Activated effector memory CD4-positive, alpha-beta T cell treated with Interleukin-2 at 50 U/mL for 16 hours (primary cell): Measurements from ENCODE around the gene KCP.
"Not testable (repeated sequence)": the region's sequence is repeated elsewhere in the genome, so short reads cannot be mapped to it uniquely, and the experiment has no call there.

Source experiments
- DNase-seq: peaks from one replicate; pipeline ENCODE4 v3.0.0-alpha.2; 2020

The KCP gene

DNA sequence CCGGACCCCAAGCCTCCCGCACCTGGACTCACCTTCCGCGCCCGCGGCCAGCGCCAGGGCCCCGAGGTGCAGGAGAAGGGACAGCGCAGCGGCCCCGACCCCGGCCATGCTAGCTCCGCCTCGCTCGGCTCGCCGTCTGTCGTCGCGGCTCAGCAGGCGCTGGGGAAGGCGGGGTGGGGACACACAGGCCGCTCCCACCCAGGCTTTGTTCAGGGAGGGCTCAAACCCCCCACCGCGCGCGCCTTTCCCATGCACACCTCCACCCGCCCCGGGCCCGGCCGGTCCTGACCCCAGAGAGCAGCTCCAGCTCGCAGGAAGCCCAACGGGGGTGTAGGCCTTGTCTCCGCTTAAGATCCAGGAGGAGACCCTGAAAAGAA is at the start of gene KCP:
TSS of gene KCP (minus strand) at position 141 of the 377 bp plus-strand sequence. CDS start at position 108, 33 bp downstream.
- DNase-seq, result no peak

GRCh38 chr7:128959296-128959695 is 48.8 kb upstream of the KCP start:
- DNase-seq, result no peak

DNA sequence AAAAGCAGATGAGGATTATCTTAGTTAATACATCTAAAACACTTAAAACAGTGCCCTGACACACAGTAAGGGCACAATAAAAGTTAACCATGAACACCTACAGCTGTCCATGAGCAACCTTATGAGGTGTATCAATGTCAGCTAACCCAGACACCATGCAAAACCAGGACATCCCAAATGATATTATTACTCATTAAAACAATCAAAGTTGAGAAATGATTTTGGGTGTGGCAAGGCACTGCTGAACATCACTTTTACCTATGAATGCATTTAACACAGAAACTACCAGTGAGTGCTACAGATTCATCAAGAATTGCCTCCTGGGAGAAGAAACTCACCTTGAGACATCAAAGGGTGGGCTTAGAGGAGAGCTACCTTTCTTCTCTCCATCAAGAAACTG is 45.5 kb upstream of the KCP start:
- no peak for DNase-seq

DNA sequence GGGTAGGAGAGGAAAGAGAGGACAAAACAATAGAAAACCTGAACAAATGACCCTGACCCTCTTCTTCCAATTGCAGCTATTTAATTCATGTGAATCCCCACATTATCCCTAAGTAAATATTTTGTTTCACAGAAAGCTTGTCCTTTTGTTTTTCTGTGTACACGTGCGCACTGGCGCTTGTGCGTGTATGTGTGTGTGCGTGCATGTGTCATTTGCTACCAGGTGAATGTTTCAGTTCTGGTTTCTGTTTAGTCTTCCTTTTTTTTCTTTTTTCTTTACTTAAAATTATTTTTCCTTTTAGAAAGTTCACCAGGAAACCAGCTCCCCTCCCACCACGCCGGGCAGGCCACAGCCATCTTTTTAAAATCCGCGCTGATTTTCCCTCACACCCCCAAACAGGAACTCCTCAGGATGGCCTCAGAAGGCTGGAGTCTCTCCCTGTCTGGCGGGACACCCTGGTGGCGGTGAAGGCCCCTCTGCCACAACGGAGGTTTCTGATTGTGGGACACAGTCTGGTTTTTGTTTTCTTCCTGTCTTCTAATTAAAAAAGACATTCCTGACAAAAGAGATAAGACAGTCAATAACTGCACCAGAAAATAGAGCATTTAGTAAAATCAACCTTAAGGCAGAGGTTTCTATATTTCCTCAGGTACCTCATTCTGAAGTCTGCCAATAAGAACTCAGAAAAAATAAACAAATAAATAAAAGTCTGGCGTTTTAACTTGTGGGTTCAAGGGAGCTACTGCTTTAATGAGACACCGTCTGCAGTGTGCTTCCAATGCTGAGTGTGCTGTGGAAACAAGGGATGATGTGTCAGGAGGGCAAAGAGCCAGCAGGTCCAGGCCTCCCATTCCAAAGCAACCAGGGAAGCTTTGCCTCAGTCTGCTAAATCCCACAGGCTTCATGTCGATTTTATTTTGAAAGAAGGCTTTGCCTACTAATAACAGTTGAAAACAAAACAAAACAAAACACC is 44.6 kb upstream of the KCP start:
- DNase-seq, result no peak

DNA sequence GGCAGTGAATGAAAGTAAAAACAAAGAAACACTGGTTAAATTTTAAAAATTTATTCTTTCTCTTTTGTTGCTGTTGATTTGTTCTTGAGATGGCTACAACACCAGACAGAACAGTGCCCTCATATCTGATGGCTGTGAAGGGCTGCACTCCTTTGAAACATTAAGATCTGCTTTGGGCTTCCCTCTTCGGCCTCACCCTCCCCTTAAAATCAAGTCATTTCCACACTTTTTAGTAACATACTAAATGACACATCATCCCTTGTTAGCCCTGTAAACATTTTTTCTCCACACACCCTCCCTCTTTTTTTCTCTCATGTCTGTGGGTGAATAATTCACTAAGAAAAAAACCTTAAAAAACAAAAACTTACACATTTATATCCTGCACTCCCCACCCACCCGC is 43.6 kb upstream of the KCP start:
- DNase-seq, result no peak

GRCh38 chr7:128951296-128951695 is 40.8 kb upstream of the KCP start:
- DNase-seq, result no peak

DNA sequence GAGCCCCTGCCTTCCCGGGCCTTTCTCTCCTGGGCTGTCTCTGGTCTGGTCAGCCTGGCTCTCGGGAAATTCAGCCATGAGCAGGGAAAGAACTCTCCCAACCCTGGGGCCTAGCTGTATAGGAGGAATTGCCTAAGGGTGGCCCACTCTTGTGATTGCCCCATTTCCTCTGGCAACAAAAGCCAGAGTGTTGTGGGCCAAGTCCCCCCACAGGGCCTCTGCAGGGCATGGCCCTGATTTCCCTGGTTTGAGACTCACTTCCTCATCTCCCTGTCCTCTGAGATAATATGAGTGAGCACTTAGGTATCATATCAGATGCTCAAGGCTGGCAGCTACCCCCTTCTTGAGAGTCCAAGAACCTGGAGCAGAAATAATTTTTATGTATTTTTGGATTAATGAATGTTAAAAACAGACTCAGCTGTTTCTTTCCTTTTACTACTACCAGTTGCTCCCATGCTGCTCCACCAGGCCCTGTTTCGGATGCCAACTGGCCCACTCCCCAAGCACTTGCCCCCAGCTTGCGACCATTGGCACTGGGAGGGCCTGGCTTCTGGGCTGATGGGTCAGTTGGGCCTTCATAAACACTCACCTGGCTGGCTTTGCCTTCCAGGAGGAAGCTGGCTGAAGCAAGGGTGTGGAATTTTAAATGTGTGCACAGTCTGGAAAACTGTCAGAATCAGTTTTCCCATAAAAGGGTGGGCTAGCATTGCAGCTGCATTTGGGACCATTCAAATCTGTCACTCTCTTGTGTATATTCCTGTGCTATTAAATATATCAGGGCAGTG is 38.7 kb upstream of the KCP start:
- no peak for DNase-seq

DNA sequence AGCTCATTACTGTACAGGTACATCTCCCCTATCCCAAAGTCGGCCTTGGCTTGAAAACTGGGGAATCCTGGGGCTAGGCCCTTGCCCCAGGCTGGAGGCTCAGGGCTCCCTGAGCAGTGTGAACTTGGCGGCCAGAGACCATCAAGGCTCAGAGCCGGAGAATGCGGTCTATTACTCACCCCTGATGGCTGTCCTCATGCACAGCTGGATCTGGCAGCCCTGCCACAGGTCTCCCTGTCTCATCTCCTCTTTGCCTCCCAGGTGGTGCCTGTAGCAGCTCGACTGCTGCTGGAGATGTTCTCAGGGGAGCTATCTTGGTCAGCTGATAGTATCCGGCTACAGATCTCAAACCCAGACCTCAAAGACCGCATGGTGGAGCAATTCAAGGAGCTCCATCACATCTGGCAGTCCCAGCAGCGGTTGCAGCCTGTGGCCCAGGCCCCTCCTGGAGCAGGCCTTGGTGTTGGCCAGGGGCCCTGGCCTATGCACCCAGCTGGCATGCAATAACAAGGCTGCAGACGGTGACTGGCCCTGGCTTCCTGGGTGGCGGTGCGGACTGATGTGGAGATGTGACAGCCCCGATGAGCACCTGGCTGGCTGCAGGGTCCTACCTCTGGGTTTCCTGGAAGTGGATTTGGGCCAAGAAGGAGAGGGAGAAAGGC is 37.9 kb upstream of the KCP start:
- DNase-seq, result no peak

- no peak for DNase-seq
Observed at GRCh38 chr7:128947854-128948253, 37.3 kb upstream of the KCP start.

DNA sequence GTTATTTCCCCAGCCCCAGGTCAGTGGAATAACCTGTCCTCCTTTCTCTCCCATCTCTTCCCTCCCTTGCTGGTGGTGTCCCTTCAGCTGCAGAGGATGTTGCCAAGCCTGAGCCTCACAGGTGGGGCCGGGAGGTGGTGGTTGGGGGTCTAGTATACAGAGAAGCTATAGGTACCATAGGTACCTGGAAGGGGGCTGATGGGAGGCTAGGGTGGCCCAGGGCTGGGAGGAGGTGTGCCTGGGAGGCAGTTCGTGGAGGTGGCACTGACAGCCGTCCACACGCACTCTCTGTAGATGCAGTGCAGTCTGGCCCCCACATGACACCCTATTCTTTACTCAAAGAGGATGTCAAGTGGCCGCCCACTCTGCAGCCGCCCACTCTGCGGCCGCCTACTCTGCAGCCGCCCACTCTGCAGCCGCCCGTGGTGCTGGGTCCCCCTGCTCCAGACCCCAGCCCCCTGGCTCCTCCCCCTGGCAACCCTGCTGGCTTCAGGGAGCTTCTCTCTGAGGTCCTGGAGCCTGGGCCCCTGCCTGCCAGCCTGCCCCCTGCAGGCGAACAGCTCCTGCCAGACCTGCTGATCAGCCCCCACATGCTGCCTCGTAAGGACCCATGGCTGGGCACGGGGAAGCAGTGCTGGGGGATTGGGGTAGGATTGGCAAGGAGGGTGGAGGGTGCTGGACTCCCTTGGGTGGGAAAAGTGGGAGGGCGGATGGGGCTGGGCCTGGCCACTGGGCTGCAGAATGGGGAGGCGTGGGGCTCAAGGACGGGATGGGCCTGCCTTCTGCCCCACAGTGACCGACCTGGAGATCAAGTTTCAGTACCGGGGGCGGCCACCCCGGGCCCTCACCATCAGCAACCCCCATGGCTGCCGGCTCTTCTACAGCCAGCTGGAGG is 36.7 kb upstream of the KCP start:
- no peak for DNase-seq

DNA sequence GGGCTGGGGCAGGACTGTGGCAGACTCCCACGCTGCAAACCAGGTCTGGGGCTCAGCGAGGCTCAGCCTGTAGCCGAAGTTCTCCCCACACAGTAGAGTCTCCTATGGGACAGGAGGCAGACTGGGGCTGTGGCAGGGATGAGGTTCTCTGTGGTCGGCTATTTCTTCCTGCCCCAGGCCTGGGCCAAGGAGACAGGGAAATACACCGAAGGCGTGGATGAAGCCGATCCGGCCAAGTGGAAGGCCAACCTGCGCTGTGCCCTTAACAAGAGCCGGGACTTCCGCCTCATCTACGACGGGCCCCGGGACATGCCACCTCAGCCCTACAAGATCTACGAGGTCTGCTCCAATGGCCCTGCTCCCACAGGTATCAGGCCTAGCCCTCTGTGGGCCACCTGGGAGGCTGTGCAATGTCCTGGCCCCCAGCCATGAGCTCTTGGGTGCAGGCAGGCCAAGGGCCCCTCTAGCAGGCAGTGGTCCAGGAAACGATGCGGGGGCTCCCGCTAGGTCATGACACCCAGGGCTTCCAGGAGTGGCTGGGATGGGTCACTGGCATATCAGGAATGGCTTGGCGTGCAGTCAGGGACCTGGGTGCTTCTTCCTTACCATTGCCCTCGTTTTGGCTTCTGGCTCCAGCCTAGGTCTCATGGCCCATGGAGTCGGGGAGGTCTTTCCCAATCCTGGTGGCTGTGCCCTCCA is 35.3 kb upstream of the KCP start:
- DNase-seq, result no peak

- DNase-seq, result no peak
Observed at GRCh38 chr7:128944487-128945236, 34.2 kb upstream of the KCP start.

DNA sequence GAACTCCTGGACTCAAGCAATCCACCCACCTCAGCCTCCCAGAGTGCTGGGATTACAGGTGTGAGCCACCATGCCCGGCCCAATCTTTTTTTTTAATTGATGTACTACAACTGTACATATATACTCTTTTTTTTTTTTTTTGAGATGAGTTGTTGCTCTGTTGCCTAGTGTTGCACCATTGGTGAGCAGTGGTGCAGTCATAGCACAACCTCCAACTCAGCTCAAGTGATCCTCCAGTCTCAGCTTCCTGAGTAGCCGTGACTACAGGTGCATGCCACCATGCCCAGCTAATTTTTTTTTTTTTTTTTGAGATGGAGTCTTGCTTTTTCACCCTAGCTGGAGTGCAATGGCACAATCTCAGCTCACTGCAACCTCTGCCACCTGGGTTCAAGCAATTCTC is 32.7 kb upstream of the KCP start:
- not testable (repeated sequence) for DNase-seq

- DNase-seq, result no peak
Observed at GRCh38 chr7:128941946-128942526, 31.5 kb upstream of the KCP start.

GRCh38 chr7:128941323-128941890 is 30.9 kb upstream of the KCP start:
- DNase-seq, result no peak

GRCh38 chr7:128940494-128941322 is 30.2 kb upstream of the KCP start:
- no peak for DNase-seq

- DNase-seq, result no peak
Observed at GRCh38 chr7:128939861-128940410, 29.4 kb upstream of the KCP start.

DNA sequence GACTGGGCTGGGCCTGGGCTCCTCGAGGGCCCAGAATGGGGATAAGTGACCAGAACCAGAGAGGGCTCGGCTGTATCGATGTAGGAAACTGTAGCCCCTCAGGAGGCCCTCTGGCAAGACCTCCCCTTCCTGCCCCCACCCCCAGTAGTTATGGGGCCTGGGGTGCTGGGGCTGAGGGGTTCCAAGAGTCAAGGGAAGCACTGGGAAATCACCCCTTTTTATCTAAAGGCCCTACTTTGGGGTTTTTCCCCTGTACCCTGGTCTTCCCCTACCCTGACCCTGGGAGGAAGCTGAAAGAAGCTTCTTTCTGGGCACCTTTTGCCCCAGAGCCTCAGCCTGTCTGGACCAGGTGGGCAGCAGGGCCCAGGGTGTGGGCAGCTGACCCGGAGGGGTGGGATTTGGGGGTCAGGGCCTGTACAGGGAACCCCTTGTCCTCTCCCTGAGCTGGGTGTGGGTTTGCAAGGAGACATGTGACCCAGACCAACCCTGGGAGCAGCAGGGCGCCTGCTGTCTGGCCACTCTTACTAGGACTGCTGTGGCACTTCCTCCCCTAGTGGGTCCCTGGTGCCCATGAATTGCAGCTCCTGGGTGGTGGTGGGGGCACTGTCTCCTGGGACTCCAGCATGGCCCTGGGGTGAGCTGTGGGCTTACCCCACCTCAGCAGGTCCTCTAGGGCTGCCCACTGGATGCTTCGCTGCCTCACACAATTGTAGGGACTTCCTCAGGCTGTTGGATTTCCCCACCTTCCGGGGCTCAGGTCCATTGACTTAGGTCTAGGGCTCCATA is 28.8 kb upstream of the KCP start:
- DNase-seq, result no peak
